Endometrium (tissue), 2 donors: Measurements from ENCODE around the gene ZBTB22.
A peak's percentile ranks its signal among the peaks of the same experiment; 100 is the strongest.
"Not testable (repeated sequence)": the region's sequence is repeated elsewhere in the genome, so short reads cannot be mapped to it uniquely, and the experiment has no call there.

Source experiments
- FAIRE-seq: peaks from 2 replicates; lab custom pipeline; 2012; peaks lifted over from hg19 to GRCh38; lab: Jason Lieb, UNC
- donor health status: control.
- donor health status: control.

The ZBTB22 gene, protein sequence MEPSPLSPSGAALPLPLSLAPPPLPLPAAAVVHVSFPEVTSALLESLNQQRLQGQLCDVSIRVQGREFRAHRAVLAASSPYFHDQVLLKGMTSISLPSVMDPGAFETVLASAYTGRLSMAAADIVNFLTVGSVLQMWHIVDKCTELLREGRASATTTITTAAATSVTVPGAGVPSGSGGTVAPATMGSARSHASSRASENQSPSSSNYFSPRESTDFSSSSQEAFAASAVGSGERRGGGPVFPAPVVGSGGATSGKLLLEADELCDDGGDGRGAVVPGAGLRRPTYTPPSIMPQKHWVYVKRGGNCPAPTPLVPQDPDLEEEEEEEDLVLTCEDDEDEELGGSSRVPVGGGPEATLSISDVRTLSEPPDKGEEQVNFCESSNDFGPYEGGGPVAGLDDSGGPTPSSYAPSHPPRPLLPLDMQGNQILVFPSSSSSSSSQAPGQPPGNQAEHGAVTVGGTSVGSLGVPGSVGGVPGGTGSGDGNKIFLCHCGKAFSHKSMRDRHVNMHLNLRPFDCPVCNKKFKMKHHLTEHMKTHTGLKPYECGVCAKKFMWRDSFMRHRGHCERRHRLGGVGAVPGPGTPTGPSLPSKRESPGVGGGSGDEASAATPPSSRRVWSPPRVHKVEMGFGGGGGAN

DNA sequence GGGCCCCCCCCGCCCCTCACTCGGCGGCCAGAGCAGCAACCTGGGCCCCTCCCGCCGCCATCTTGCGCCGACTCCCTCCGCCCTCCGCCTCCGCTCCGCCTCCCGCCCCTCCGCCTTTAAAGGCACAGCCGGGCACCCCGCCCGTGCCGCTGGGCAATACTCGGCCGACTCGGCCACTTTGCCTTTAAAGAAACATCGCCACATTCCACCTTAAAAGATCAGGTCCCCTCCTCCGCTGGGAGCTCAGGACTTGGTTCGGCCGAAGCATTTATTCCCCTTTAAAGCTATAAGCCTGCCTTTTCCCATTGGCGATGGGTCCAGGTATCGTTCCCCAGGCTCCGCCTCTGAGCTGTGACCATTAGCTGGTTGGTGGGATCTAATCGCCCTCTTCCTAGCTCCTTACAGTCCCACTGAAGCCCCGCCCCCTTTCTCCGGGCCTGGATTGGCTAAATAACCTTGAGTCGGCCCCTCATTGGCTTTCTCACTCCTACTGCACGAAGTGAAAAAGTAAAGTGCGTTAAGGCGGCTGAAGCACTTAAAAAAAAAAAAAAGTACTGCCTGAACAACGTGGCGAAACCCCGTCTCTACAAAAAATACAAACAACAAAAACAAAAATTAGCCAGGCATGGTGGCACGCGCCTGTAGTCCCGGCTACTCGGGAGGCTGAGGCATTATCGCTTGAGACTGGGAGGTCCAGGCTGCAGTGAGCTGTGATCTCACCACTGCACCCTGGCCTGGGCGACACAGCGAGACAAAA lies at the start of gene ZBTB22:
Gene ZBTB22 (minus strand): TSS at position 76 of the 757 bp plus-strand sequence. CDS start 828 bp downstream, outside the sequence.
- peak; percentile 99 for FAIRE-seq

DNA sequence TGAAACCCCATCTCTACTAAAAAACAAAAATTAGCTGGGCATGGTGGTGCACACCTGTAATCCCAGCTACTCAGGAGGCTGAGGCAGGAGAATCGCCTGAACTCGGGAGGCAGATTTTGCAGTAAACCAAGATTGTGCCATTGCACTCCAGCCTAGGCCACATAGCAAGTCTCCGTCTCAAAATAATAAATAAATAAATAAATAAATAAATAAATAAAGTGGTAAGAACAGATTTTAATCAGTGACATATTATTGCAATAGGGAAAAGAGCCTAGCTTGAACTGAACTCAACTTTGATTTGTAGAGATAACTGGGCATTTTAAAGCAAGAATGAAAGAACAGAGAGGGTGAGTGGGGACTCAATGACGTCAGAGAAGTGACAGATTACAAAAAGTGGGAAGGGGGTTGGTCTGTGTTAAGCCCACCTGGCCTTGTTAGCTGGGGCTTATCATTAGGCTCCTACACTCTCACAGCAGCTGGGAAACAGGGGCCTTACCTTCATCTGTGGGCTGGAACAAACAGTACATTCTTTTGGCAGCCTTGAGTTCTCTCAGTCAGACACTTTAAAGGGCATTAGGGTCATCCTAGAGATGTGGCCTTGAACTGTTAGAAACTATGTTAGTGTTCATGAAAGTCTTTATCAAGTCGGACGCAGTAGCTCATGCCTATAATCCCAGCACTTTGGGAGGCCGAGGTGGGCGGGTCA lies 49.6 kb upstream of the ZBTB22 start:
- no peak for FAIRE-seq

- FAIRE-seq, result not testable (repeated sequence)
Observed at GRCh38 chr6:33365206-33365971, 47.8 kb upstream of the ZBTB22 start.

- FAIRE-seq, result not testable (repeated sequence)
Observed at GRCh38 chr6:33364475-33365205, 47.1 kb upstream of the ZBTB22 start.

- FAIRE-seq, result not testable (repeated sequence)
Observed at GRCh38 chr6:33363486-33363885, 45.9 kb upstream of the ZBTB22 start.

GRCh38 chr6:33359331-33359730 lies 41.8 kb upstream of the ZBTB22 start:
- no peak for FAIRE-seq

DNA sequence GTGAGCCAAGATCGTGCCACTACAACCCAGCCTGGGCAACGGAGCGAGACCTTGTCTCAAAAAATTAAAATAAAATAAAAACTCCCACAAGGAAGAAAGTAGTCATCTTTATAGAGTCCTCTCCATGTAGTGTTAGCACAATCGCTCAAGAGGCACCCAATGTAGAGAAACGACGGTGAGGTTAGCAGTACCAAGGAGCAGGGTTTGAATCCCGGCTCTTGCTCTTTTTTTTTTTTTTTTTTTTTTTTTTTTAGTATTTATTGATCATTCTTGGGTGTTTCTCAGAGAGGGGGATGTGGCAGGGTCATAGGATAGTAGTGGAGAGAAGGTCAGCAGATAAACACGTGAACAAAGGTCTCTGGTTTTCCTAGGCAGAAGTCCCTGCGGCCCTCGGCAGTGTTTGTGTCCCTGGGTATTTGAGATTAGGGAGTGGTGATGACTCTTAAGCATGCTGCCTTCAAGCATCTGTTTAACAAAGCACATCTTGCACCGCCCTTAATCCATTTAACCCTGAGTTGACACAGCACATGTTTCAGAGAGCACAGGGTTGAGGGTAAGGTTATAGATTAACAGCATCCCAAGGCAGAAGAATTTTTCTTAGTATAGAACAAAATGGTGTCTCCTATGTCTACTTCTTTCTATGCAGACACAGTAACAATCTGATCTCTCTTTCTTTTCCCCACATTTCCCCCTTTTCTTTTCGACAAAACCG lies 39.8 kb upstream of the ZBTB22 start:
- not testable (repeated sequence) for FAIRE-seq

DNA sequence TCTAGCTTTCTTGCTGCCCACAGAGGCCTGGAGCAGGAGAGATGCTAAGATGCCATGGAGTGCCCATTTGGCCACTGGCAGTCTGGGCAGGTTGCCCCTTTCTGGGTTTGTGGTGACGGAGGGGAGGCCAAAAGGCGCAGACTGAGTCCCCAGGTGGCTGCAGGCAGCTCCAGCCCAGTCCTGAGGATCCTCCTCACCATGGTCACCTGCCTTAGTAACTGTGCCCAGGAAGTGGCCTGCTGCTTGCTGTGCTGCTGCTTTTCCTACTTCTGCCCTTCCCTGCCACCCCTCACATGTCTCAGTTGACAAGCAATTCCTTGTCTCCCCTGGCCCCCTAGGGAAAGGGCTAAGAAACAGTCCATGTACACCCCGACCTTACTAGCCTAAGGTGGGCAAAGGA lies 38.8 kb upstream of the ZBTB22 start:
- FAIRE-seq, result no peak

- not testable (repeated sequence) for FAIRE-seq
Observed at GRCh38 chr6:33355860-33356259, 38.3 kb upstream of the ZBTB22 start.

DNA sequence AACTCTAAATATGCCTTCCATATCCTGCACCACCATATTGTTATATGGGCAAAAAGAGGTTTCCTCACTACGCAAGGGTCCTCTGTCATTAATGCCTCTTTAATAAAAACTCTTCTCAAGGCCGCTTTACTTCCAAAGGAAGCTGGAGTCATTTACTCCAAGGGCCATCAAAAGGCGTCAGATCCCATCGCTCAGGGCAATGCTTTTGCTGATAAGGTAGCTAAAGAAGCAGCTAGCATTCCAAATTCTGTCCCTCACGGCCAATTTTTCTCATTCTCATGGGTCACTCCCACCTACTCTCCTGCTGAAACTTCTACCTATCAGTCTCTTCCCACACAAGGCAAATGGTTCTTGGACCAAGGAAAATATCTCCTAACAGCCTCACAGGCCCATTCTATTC lies 30.3 kb upstream of the ZBTB22 start:
- FAIRE-seq, result no peak

- not testable (repeated sequence) for FAIRE-seq
Observed at GRCh38 chr6:33346972-33347371, 29.4 kb upstream of the ZBTB22 start.

GRCh38 chr6:33344701-33345697 lies 27.5 kb upstream of the ZBTB22 start:
- no peak for FAIRE-seq

- FAIRE-seq, result no peak
Observed at GRCh38 chr6:33343953-33344611, 26.5 kb upstream of the ZBTB22 start.

- FAIRE-seq, result not testable (repeated sequence)
Observed at GRCh38 chr6:33343606-33343952, 26.0 kb upstream of the ZBTB22 start.

DNA sequence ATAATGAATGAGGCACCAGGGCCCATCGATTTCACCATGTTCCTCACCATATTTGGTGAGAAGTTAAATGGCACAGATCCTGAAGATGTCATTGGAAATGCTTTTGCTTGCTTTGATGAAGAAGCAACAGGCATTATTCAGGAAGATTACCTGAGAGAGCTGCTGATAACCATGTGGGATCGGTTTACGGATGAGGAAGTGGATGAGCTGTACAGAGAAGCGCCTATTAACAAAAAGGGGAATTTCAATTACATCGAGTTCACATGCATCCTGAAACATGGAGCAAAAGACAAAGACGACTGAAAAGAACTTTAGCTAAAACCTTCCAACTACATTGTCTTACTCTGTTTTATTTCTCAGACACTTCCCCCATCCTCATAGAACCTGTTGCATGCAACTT lies 21.6 kb upstream of the ZBTB22 start:
- no peak for FAIRE-seq

DNA sequence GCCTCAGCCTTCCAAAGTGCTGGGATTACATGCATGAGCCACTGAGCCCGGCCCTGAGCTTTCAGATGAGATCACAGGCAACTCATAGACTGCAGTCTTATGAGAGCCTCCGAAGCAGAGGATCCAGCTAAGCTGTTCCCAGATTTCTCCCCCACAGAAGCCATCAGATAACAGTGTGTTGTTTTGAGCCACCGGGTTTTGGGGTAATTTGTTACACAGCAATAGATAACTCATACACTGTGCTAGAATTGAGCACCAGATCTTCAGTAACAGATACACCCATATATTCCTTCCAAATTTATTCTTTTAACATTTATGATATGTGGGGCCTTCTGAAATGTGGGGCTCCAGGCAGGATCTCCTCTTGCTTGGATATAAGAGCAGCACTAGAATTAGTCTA lies 19.0 kb upstream of the ZBTB22 start:
- FAIRE-seq, result no peak

DNA sequence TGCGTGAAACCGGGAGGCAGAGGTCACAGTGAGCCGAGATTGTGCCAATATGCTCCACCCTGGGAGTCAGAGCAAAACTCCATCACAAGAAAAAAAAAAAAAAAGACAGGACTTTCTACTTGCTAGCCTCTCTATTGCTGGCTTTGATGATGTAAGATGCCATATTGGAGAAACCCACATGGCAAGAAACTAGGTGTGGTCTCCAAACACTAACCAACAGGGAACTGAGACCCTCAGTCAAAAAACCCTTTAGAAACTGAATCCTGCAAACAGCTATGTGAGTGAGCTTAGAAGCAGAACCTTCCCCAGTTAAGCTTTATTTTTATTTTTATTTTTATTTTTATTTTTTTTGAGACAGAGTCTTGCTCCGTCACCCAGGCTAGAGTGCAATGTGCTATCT lies 18.4 kb upstream of the ZBTB22 start:
- no peak for FAIRE-seq

GRCh38 chr6:33333666-33334065 lies 16.1 kb upstream of the ZBTB22 start:
- FAIRE-seq, result no peak
